GM12874 (cell line): ENCODE measurements around the gene ORMDL3.

Source experiments
- TF ChIP-seq, protein P1 (sequence below): IDR thresholded peaks from 2 replicates; pipeline ENCODE4 v1.5.1; 2011; ENCODE audit warnings: low read depth, mild to moderate bottlenecking, control low read depth, low read length, moderate library complexity; ENCODE audit not compliant: insufficient read depth

The ORMDL3 gene

DNA sequence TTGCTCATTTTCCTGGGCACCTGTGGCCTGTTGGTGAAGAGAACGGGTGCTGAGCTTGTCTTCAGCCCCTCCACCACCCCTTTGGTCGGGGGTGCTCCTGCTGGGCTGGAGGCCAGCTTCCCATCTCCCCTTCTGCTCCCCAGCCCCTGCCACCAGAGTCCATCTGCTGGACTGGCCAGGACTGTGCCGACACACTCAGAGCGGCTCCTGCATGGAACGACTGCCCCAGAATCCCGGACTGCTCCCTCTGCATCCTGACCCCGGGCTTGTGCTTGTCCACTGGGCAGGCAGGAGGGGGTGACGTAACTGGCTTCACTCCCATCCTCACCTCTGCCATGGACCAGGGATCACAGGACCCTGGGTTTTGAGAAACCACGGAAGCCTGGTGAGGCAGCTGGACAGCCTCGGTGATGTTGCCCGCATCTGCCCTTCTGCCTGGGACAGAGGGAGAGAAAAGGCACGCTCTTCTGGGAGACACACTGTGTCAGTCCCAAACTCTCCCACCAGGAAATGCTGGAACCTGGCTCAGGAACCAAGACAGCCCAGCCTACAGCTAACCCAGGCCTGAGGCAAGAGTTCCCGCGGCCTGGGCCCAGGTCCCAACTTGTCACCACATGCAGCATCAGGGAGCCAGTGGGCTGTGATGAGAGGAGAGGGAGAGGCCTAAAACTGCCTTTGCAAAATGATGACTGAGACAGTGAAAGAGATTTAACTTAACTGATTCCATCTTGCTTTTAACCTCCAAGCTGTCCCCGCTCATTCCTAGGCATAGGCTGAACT, 19.3 kb upstream of the ORMDL3 start:
- TF ChIP-seq, protein P1, sequence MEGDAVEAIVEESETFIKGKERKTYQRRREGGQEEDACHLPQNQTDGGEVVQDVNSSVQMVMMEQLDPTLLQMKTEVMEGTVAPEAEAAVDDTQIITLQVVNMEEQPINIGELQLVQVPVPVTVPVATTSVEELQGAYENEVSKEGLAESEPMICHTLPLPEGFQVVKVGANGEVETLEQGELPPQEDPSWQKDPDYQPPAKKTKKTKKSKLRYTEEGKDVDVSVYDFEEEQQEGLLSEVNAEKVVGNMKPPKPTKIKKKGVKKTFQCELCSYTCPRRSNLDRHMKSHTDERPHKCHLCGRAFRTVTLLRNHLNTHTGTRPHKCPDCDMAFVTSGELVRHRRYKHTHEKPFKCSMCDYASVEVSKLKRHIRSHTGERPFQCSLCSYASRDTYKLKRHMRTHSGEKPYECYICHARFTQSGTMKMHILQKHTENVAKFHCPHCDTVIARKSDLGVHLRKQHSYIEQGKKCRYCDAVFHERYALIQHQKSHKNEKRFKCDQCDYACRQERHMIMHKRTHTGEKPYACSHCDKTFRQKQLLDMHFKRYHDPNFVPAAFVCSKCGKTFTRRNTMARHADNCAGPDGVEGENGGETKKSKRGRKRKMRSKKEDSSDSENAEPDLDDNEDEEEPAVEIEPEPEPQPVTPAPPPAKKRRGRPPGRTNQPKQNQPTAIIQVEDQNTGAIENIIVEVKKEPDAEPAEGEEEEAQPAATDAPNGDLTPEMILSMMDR, result no peak

DNA sequence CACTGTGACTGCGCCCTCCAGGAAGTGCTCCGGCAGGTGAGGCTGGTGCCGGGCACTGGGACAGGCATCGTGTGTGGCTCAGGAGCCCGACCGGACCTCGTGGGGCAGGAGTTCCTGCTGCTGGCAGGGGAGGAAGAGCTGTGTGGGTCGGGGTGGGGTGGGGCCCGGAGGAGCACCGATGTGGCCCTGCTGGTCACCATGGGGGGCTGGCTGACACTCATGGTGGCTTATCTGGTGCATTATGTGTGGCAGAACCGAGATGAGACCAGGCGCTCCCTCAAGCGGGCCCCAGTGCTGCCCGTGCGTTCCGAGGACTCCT, 17.0 kb upstream of the ORMDL3 start:
- TF ChIP-seq, protein P1, result no peak

DNA sequence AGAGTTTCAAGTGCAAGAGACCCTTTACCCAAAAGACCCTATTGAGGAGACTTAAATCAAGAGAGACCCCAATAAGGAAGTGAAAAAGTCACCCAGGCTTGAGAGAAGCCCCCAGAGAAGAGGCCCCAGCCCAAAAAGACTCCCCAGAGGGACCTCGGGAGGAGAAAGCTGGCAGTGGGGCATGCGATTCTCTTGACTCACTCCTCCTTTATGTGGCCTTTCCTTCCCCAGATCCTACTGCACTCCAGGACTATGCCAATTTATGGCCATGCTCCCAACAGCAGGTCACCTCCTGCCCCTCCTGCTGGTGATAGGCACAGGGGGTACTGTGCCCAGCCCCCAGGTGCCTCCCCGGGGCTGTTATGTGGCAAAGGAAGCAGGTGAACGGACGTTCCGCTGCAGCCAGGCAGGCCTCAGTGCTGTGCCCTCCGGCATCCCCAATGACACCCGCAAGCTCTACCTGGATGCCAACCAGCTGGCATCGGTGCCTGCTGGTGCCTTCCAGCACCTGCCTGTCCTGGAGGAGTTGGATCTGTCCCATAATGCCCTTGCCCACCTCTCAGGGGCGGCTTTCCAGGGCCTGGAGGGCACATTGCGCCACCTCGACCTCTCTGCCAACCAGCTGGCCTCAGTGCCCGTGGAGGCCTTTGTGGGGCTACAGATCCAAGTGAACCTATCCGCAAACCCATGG, 16.4 kb upstream of the ORMDL3 start:
- TF ChIP-seq, protein P1, result no peak

DNA sequence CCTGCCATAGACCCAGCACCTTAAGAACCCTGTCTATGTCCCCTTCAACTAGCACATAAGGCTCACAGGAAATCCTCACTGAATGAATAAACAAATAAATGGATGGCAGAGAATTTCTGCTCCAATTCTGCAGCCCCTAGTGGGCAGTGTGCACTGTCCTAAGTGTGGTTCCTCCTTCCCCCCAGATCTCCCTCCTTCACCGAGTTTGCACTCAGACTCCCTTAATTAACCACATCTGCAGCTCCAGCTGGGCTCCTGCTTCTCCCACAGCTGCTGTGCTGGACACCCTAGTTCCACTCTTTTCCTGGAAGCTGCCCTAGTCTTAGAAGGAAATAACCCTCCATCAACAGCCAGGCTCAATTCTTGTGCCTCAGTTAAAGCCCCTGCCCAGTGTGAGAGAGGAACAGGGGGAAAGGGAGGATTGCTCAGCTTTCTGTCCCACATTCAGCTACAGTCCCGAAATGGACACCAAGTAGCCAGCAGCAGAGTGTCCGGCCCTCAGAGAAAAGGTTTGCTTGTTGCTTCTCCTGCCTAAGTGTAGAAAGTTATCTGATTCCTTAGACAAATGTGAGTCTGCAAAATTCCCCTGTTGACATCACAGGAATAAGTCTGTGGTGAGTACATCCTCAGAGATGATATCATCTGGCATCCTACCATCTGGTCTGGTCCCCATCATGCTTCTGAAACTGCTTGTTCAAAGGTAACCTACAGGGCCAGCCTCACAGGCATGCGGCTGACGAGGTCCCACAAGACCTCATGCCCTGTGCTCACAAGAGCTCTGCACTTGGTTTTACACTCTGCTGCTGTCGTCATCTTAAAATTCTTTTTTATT, 12.4 kb upstream of the ORMDL3 start:
- TF ChIP-seq, protein P1, result peak; percentile 63

DNA sequence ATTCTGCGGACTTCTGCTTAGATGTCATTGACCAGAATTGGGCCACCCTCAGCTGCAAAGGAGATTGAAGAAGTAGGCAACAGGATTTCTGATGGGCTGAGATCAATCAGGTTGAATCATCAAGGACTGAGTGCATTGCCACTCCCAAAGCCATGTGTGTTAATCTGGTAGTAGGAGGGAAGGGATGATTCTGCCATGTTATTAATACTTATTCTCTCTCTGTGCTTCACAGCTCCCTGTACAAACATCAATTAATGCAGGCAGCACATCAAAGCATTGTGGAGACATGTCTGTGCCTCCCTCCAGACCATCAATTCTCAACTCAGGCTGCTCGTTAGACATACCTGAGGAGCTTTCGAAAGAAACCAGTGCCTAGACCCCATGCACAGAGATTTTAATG, 11.7 kb upstream of the ORMDL3 start:
- TF ChIP-seq, protein P1, result no peak

DNA sequence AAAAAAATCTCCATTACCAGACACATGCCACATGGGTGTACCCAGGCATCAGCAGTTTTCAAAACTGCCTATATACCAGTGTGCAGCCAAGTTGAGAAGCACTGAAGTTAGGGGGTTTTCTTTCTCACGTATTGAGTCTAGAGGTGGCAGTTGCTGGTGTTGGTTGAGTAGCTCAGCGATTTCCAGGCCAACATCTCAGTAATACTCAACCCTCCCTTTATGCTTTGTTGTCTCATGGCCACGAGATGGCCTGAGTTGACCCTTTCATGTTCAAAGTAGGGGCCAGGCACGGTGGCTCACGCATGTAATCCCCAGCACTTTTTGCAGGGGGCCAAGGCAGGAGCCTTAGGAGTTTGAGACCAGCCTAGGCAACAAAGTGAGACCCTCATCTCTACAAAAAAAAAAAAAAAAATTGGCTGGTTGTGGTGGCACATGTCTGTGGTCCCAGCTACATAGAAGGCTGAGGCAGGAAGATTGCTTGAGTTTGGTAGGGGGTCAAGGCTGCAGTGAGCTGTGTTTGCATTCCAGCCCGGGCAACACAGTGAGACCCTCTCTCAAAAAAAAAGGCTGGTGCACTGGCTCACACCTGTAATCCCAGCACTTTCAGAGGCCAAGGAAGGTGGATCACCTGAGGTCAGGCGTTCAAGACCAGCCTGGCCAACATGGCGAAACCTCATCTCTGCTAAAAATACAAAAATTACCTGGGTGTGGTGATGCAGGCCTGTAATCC, 10.9 kb upstream of the ORMDL3 start:
- TF ChIP-seq, protein P1, result no peak
